Limb (tissue), 2 donors: Measurements from ENCODE around the gene HOXB7.

Experiments used
- DNase-seq, 2 donors: peaks; one replicate each; pipeline ENCODE4 v3.0.0-alpha.2; 2016; ENCODE audit errors: extremely low spot score in 2 of 2

Gene HOXB7

GRCh38 chr17:48636177-48637018 lies 25.6 kb upstream of the HOXB7 start:
- peak; percentile 59 to 92 for DNase-seq

- no peak for DNase-seq
Observed at GRCh38 chr17:48634493-48635208, 23.8 kb upstream of the HOXB7 start.

- peak in 1 of 2 donors; percentile 42 for DNase-seq
Observed at GRCh38 chr17:48633266-48633677, 22.5 kb upstream of the HOXB7 start.

- no peak for DNase-seq
Observed at GRCh38 chr17:48632579-48633265, 21.9 kb upstream of the HOXB7 start.

- DNase-seq, result no peak
Observed at GRCh38 chr17:48631693-48632578, 21.1 kb upstream of the HOXB7 start.

- peak in 1 of 2 donors; percentile 36 for DNase-seq
Observed at GRCh38 chr17:48630925-48631692, 20.3 kb upstream of the HOXB7 start.

GRCh38 chr17:48630009-48630924 lies 19.4 kb upstream of the HOXB7 start:
- no peak for DNase-seq

- no peak for DNase-seq
Observed at GRCh38 chr17:48629411-48629759, 18.6 kb upstream of the HOXB7 start.

GRCh38 chr17:48628649-48629410 lies 18.0 kb upstream of the HOXB7 start:
- DNase-seq, result no peak

GRCh38 chr17:48627623-48628521 lies 17.1 kb upstream of the HOXB7 start:
- no peak for DNase-seq

- DNase-seq, result no peak
Observed at GRCh38 chr17:48627118-48627597, 16.3 kb upstream of the HOXB7 start.

GRCh38 chr17:48626245-48627117 lies 15.7 kb upstream of the HOXB7 start, which contains the start of gene HOXB9:
Gene HOXB9, minus strand, starts transcription at chr17:48626358. Its CDS starts 89 bp downstream, at chr17:48626269.
- DNase-seq, result peak in 1 of 2 donors; percentile 84

- DNase-seq, result no peak
Observed at GRCh38 chr17:48625495-48626244, 14.9 kb upstream of the HOXB7 start.

GRCh38 chr17:48624544-48625494 lies 14.0 kb upstream of the HOXB7 start:
- DNase-seq, result peak in 1 of 2 donors; percentile 70
